GM12878 (cell line): ENCODE results near the gene COL16A1. TPM values are rescaled to one million over a fixed set of nuclear protein-coding genes. Genes with fewer than 3 reads are reported as not detected.

Experiments used
- ATAC-seq: fragments of 200-7000 bp; cut with Tn5 transposase; 3 replicates; pipeline ENCODE4 v1.9.1; 2020; ENCODE audit warnings: mild to moderate bottlenecking, moderate library complexity
- BruUV-seq: library from RNA; stranded (reverse); fragments of 400-500 nt; replicated peaks from 2 replicates; lab custom pipeline; 2021; lab: Mats Ljungman, UMichigan
- CTCF ChIA-PET: fragments of 300-600 bp; sonication (Branson Sonifier 250); formaldehyde crosslinking; extraction: SDS; loops from one replicate; lab custom pipeline; 2021; ENCODE audit warnings: inconsistent platforms; lab: Yijun Ruan, JAX
- POLR2A ChIA-PET: fragments of 350-600 bp; formaldehyde crosslinking; extraction: SDS; loops from one replicate; lab custom pipeline; 2021; ENCODE audit warnings: inconsistent platforms; lab: Charles Lee
- RAD21 ChIA-PET: fragments of 300-600 bp; sonication (Branson Sonifier 250); formaldehyde crosslinking; loops from one replicate; lab custom pipeline; 2023; ENCODE audit warnings: antibody characterized with exemption; ENCODE audit not compliant: unreplicated experiment; lab: Charles Lee
- SMC1A ChIA-PET: fragments of 300-600 bp; sonication (Branson Sonifier 250); formaldehyde crosslinking; loops from one replicate; lab custom pipeline; 2023; ENCODE audit not compliant: unreplicated experiment, uncharacterized antibody; lab: Charles Lee
- DNase-seq: peaks from one replicate; pipeline ENCODE4 v3.0.0-alpha.2; 2011; ENCODE audit warnings: low read depth, low spot score
- FAIRE-seq: peaks from 3 replicates; lab custom pipeline; 2011; peaks lifted over from hg19 to GRCh38; lab: Jason Lieb, UNC
- H2AFZ ChIP-seq: 2 replicates; pipeline ENCODE4 v1.6.0; 2011; ENCODE audit warnings: low read depth, low read length, control low read depth; ENCODE audit not compliant: control insufficient read depth
- H3K27ac ChIP-seq: 2 replicates; pipeline ENCODE4 v1.5.1; 2011; ENCODE audit warnings: control low read depth; ENCODE audit not compliant: control insufficient read depth, insufficient read depth
- H3K27me3 ChIP-seq, 2 experiments: replicated peaks in 1 of 2; 2 replicates each; pipeline versions ENCODE4 v1.6.0 to v1.6.1; 2011; ENCODE audit warnings: low read length in 1 of 2; ENCODE audit not compliant: control insufficient read depth in 2 of 2, insufficient read depth in 2 of 2
- H3K36me3 ChIP-seq, 2 experiments: 2 replicates each; pipeline ENCODE4 v1.5.1; 2011; ENCODE audit warnings: low read length in 1 of 2; ENCODE audit not compliant: control insufficient read depth in 2 of 2, insufficient read depth in 2 of 2
- H3K4me1 ChIP-seq: 2 replicates; pipeline ENCODE4 v1.6.1; 2011; ENCODE audit warnings: mild to moderate bottlenecking, low read length, moderate library complexity, mixed read lengths; ENCODE audit not compliant: control insufficient read depth, insufficient read depth
- H3K4me2 ChIP-seq: 2 replicates; pipeline ENCODE4 v1.6.0; 2011; ENCODE audit warnings: control low read depth; ENCODE audit not compliant: control insufficient read depth, insufficient read depth
- H3K4me3 ChIP-seq: fragments of 200-600 bp; sonication (generic); 2 replicates; pipeline ENCODE4 v1.5.1; 2016
- H3K79me2 ChIP-seq: 2 replicates; pipeline ENCODE4 v1.6.0; 2011; ENCODE audit warnings: low read length; ENCODE audit not compliant: control insufficient read depth, insufficient read depth
- H3K9ac ChIP-seq: 2 replicates; pipeline ENCODE4 v1.8.0; 2011; ENCODE audit warnings: low read length, control low read depth, mixed read lengths; ENCODE audit not compliant: control insufficient read depth, insufficient read depth
- H3K9me3 ChIP-seq: replicated peaks from 3 replicates; pipeline ENCODE4 v1.5.1; 2011; ENCODE audit warnings: mild to moderate bottlenecking, low read length; ENCODE audit not compliant: control insufficient read depth, insufficient read depth
- H4K20me1 ChIP-seq: 2 replicates; pipeline ENCODE4 v1.6.0; 2011; ENCODE audit not compliant: control insufficient read depth, insufficient read depth
- ASH2L ChIP-seq: fragments of 300-600, 200-600 bp; sonication (generic); IDR thresholded peaks from 2 replicates; pipeline ENCODE4 v1.6.1; 2017; ENCODE audit warnings: low read depth, mild to moderate bottlenecking, borderline replicate concordance
- CBFB ChIP-seq: IDR thresholded peaks from 2 replicates; pipeline ENCODE4 v1.6.1; 2016; ENCODE audit warnings: antibody characterized with exemption, low read depth
- MEF2B ChIP-seq: fragments of 450-650 bp; IDR thresholded peaks from 2 replicates; pipeline ENCODE4 v1.6.1; 2018; ENCODE audit warnings: mild to moderate bottlenecking, moderate library complexity; ENCODE audit not compliant: partially characterized antibody, poor library complexity, severe bottlenecking
- SP1 ChIP-seq: IDR thresholded peaks from one replicate; pipeline ENCODE4 v1.6.1; 2011; ENCODE audit warnings: low read depth, low read length
- SRF ChIP-seq, 2 experiments: IDR thresholded peaks; 2 replicates each; pipeline ENCODE4 v1.6.1; 2011; ENCODE audit warnings: low read depth in 2 of 2, low read length in 2 of 2, mild to moderate bottlenecking in 1 of 2, moderate library complexity in 1 of 2
- ZNF384 ChIP-seq: IDR thresholded peaks from 2 replicates; pipeline ENCODE4 v1.6.1; 2012; ENCODE audit warnings: low read depth, mild to moderate bottlenecking, low read length, improper control_type of control experiment, borderline replicate concordance
- WGBS: methylation state at CpG from one replicate; pipeline ENCODE4 v1.1.6; 2016; ENCODE audit warnings: low lambda C conversion rate; ENCODE audit not compliant: insufficient replicate concordance, insufficient coverage; ENCODE audit errors: missing lambda C conversion rate; 5-methylcytosine and 5-hydroxymethylcytosine counted together
- in situ Hi-C: fragments of 300-500 bp; cut with MboI; formaldehyde crosslinking; loops from 9 replicates; pipeline ENCODE4 v1.14.3; 2018; ENCODE audit warnings: mixed read lengths
- intact Hi-C: fragments of 100-400 bp; cut with micrococcal nuclease; formaldehyde crosslinking; loops from one replicate; pipeline ENCODE4 v1.14.2; 2022; ENCODE audit not compliant: unreplicated experiment
- polyA plus RNA-seq, 11 experiments: library from polyadenylated mRNA; depleted of rRNA in 4 of 11; unstranded in 6 of 11; stranded (reverse) in 5 of 11; fragments of >200 nt; fragmentation: Nextera tagmentation in 4 of 11; fragmentation: Illumina TruSeq in 1 of 11; extraction: Ambion mirVana in 4 of 11; extraction: Trizol in 1 of 11; gene quantifications; 1 replicate in 1 of 11; 2 replicates in 10 of 11; pipeline versions ENCODE4 v1.2.1 to v1.2.3, GENCODE V29; 2011 to 2016; ENCODE audit warnings: inconsistent platforms in 2 of 11, missing spikeins in 2 of 11, low read depth in 1 of 11
- total RNA-seq, 4 experiments: library from RNA; depleted of rRNA in 3 of 4; stranded (reverse); fragments of >200 nt in 3 of 4; fragmentation: Illumina TruSeq in 1 of 4; extraction: Trizol in 1 of 4; gene quantifications; 2 replicates each; pipeline versions ENCODE4 v1.2.1 to v1.2.3, GENCODE V29; 2013 to 2021
- TF ChIP-seq, protein P1 (sequence below): IDR thresholded peaks from 2 replicates; pipeline ENCODE4 v1.6.1; 2012; ENCODE audit warnings: low read depth, low read length, improper control_type of control experiment
- TF ChIP-seq, protein P2 (sequence below): fragments of 450-650 bp; IDR thresholded peaks from 2 replicates; pipeline ENCODE4 v1.6.1; 2017; ENCODE audit warnings: mild to moderate bottlenecking, low read depth, inconsistent platforms; ENCODE audit not compliant: poor library complexity, severe bottlenecking
- TF ChIP-seq, protein P3 (sequence below), 3 experiments: IDR thresholded peaks in 2 of 3; conservative IDR thresholded peaks in 1 of 3; 2 replicates each; pipeline ENCODE4 v1.5.1; 2011; ENCODE audit warnings: low read depth in 3 of 3, low read length in 3 of 3, mild to moderate bottlenecking in 3 of 3, control low read depth in 2 of 3, moderate library complexity in 2 of 3, inconsistent platforms in 1 of 3, mixed read lengths in 1 of 3; ENCODE audit not compliant: control insufficient read depth in 2 of 3, insufficient read depth in 1 of 3; ENCODE audit errors: extremely low read depth in 1 of 3

COL16A1 gene
- total and polyA plus RNA-seq, 10 of the 15 experiments (the other 5 are each of a cell fraction or from before 2014, with no cell fraction given), result 0.02 to 3.7 (median 0.59) TPM

DNA sequence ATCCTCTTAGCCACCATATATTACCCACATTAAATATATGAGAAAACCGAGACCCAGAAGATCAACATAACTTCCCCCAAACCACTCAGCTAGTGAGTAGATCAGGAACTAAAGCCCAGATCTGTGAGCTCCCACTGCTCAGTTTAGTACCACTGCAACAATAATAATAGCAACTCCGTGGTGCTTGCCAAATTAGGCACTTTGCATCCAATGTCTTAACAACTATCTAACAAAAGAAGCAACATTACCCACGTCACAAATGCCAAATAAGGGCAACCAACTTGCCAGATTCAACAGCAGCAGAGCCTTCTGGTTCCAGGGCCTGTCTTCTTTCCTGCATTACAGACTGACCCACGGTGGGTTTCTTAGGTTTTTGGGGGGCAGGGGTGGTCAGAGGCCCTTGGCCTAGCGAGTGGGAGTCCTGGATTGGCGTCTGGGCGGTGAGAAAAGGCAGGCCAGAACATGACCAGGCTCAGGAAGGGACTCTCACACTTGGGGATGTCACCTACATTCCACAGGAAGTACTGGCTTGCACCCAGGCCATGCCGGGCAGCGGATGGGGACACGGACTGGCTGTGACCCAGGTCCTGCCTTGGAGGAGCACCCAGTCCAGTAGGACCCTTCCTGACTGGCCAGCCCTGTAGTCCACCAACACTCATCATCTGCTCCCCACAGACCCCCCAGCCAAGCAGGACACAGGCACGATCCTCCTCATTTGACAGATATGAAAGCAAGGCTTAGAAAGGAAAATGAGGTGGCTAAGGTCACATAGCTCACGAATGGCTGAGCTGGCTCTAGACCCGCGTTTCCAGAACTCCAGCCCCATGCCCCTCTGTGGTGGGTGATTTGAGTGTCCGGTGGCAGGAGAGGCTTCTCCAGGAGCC, 81.7 kb downstream of the COL16A1 start:
- H3K4me2 ChIP-seq, result no peak overlapping the region
- no peak overlapping the region for H3K27ac ChIP-seq
- ChIA-PET RAD21 (no interaction called here), POLR2A (no interaction called here), SMC1A (interaction anchor here (1.9 kb wide), 1 partner anchor 25 kb away, joined by 4 read pairs; no protein-coding TSS in a partner anchor), CTCF (interaction anchor here (0.6 to 1.3 kb wide), 3 partner anchors 29 to 200 kb away, joined by 3 to 4 read pairs (median 3); no protein-coding TSS in a partner anchor)
- ATAC-seq (no peak), FAIRE-seq (no peak), DNase-seq (no peak)
- H3K36me3 ChIP-seq, result peaks cover 3% of the 10 kb centered on the region in 2 experiments; a peak in 3 of 4 replicates
- in situ Hi-C loops (no loop called here), intact Hi-C loops (no loop called here)
- no peaks in the 10 kb centered on the region; a peak in 1 of 4 replicates for H3K27me3 ChIP-seq
- H2AFZ ChIP-seq, result no peak overlapping the region
- H4K20me1 ChIP-seq, result no peaks in the 10 kb centered on the region
- H3K79me2 ChIP-seq, result no peaks in the 10 kb centered on the region
- H3K4me1 ChIP-seq, result no peaks in the 10 kb centered on the region; the same call in none of the 2 replicates
- H3K9me3 ChIP-seq, result no peaks in the 10 kb centered on the region
- no TSS peak for BruUV-seq
- WGBS, result 54% methylated on average over 15 of the region's 15 CpGs
- H3K9ac ChIP-seq, result no peak overlapping the region
- TF ChIP-seq ZNF384 (no peak), SRF (IDR thresholded peaks at IDR 0.05; ENCODE audit: low read depth in 2 of 2, low read length in 2 of 2) (0 out of 4 replicates have a peak, but pooled peaks have one; percentile 9 to 45)
- no peak overlapping the region for H3K4me3 ChIP-seq

DNA sequence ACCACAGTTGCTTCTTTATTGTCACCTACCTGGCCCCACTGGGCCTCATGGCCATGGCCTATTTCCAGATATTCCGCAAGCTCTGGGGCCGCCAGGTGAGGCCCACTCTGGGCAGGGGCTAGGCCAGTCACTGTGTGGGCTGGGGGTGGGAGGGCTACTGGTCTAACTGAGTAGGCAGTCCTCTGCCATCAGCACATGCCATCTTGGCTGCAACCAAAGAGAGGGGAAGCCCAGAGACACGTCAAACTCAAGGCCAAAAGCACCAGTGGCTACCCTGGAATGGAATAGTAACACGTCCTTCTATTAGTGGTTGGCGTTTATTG, 82.4 kb downstream of the COL16A1 start:
- intact Hi-C loops (no loop called here), in situ Hi-C loops (no loop called here)
- DNase-seq (no peak), FAIRE-seq (no peak), ATAC-seq (no peak)
- H3K9me3 ChIP-seq, result no peaks in the 10 kb centered on the region
- H3K9ac ChIP-seq, result no peak overlapping the region
- no TSS peak for BruUV-seq
- no peaks in the 10 kb centered on the region for H4K20me1 ChIP-seq
- H3K79me2 ChIP-seq, result no peaks in the 10 kb centered on the region
- no peak overlapping the region for H3K4me2 ChIP-seq
- CTCF ChIA-PET, result interaction anchor here (1.3 to 1.5 kb wide), 2 partner anchors 29 to 34 kb away, joined by 3 to 4 read pairs; no protein-coding TSS in a partner anchor
- no peak overlapping the region for H3K4me3 ChIP-seq
- SMC1A ChIA-PET, result interaction anchor here (1.9 kb wide), 1 partner anchor 25 kb away, joined by 4 read pairs; no protein-coding TSS in a partner anchor
- peaks cover 0 to 3% of the 10 kb centered on the region in 2 experiments; a peak in 2 of 4 replicates for H3K36me3 ChIP-seq
- no peak overlapping the region for H2AFZ ChIP-seq
- no peaks in the 10 kb centered on the region; a peak in 1 of 4 replicates for H3K27me3 ChIP-seq
- no peak overlapping the region for H3K27ac ChIP-seq
- no peaks in the 10 kb centered on the region; the same call in none of the 2 replicates for H3K4me1 ChIP-seq
- RAD21 ChIA-PET, result no interaction called here
- POLR2A ChIA-PET, result no interaction called here
- WGBS, result 71% methylated on average over 5 of the region's 5 CpGs
- TF ChIP-seq CBFB (no peak), MEF2B (no peak), ASH2L (no peak), SP1 (no peak)
- TF ChIP-seq, protein P1, sequence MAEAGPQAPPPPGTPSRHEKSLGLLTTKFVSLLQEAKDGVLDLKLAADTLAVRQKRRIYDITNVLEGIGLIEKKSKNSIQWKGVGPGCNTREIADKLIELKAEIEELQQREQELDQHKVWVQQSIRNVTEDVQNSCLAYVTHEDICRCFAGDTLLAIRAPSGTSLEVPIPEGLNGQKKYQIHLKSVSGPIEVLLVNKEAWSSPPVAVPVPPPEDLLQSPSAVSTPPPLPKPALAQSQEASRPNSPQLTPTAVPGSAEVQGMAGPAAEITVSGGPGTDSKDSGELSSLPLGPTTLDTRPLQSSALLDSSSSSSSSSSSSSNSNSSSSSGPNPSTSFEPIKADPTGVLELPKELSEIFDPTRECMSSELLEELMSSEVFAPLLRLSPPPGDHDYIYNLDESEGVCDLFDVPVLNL, result no peak
- TF ChIP-seq, protein P2, sequence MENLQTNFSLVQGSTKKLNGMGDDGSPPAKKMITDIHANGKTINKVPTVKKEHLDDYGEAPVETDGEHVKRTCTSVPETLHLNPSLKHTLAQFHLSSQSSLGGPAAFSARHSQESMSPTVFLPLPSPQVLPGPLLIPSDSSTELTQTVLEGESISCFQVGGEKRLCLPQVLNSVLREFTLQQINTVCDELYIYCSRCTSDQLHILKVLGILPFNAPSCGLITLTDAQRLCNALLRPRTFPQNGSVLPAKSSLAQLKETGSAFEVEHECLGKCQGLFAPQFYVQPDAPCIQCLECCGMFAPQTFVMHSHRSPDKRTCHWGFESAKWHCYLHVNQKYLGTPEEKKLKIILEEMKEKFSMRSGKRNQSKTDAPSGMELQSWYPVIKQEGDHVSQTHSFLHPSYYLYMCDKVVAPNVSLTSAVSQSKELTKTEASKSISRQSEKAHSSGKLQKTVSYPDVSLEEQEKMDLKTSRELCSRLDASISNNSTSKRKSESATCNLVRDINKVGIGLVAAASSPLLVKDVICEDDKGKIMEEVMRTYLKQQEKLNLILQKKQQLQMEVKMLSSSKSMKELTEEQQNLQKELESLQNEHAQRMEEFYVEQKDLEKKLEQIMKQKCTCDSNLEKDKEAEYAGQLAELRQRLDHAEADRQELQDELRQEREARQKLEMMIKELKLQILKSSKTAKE, result no peak
- TF ChIP-seq, protein P3, sequence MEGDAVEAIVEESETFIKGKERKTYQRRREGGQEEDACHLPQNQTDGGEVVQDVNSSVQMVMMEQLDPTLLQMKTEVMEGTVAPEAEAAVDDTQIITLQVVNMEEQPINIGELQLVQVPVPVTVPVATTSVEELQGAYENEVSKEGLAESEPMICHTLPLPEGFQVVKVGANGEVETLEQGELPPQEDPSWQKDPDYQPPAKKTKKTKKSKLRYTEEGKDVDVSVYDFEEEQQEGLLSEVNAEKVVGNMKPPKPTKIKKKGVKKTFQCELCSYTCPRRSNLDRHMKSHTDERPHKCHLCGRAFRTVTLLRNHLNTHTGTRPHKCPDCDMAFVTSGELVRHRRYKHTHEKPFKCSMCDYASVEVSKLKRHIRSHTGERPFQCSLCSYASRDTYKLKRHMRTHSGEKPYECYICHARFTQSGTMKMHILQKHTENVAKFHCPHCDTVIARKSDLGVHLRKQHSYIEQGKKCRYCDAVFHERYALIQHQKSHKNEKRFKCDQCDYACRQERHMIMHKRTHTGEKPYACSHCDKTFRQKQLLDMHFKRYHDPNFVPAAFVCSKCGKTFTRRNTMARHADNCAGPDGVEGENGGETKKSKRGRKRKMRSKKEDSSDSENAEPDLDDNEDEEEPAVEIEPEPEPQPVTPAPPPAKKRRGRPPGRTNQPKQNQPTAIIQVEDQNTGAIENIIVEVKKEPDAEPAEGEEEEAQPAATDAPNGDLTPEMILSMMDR (IDR thresholded peaks at IDR 0.05 in 2 of 3, conservative IDR thresholded peaks at IDR 0.05 in 1 of 3; ENCODE audit: control insufficient read depth in 2 of 3, extremely low read depth in 1 of 3, insufficient read depth in 1 of 3, low read depth in 3 of 3, low read length in 3 of 3), result no peak
